WTC11 (cell line): ENCODE results near the gene SPOPL.

Source experiments
- ETV6 ChIP-seq: sonication (generic); formaldehyde crosslinking; IDR thresholded peaks from 2 replicates; pipeline ENCODE4 v1.8.1; 2022; ENCODE audit warnings: mild to moderate bottlenecking, missing genetic modification reagents
- ZNF232 ChIP-seq: sonication (generic); formaldehyde crosslinking; IDR thresholded peaks from 2 replicates; pipeline ENCODE4 v1.8.0; 2022; ENCODE audit warnings: mild to moderate bottlenecking, missing genetic modification reagents
- TF ChIP-seq, protein P1 (sequence below): fragments of 200-600 bp; IDR thresholded peaks from 2 replicates; pipeline ENCODE4 v1.8.0; 2022; ENCODE audit warnings: antibody characterized with exemption

DNA sequence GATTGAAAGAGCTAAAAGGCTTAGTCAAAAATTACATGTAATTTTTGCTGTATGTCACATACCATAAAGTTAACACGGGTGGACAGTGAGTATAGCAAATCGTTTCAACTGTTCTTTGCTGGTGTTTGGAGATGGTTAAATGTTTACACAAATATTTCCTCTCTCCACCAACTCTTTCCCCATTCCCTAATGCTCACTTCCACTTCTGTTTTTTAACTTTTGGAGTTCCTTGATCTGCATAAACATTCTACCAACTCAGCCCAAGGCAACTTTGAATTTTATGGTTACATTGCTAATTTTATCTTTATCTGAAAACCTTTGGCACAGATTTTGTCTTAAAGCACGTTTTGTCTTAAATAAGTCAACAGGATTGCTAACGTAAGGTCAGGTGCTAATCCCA is 1.9 kb upstream of the SPOPL start:
- TF ChIP-seq ZNF232 (CRISPR knock-in tag), result no peak
- TF ChIP-seq, protein P1, sequence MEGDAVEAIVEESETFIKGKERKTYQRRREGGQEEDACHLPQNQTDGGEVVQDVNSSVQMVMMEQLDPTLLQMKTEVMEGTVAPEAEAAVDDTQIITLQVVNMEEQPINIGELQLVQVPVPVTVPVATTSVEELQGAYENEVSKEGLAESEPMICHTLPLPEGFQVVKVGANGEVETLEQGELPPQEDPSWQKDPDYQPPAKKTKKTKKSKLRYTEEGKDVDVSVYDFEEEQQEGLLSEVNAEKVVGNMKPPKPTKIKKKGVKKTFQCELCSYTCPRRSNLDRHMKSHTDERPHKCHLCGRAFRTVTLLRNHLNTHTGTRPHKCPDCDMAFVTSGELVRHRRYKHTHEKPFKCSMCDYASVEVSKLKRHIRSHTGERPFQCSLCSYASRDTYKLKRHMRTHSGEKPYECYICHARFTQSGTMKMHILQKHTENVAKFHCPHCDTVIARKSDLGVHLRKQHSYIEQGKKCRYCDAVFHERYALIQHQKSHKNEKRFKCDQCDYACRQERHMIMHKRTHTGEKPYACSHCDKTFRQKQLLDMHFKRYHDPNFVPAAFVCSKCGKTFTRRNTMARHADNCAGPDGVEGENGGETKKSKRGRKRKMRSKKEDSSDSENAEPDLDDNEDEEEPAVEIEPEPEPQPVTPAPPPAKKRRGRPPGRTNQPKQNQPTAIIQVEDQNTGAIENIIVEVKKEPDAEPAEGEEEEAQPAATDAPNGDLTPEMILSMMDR, result no peak
- no peak for TF ChIP-seq ETV6
